Measurements from ENCODE around the gene MDH2. TPM values are rescaled to one million over a fixed set of nuclear protein-coding genes. Genes with fewer than 3 reads are reported as not detected.

MDH2 gene
- total and polyA plus RNA-seq, 2 of the 4 experiments (the other 2 are of a cell fraction): 55.4 to 206 TPM

GRCh38 chr7:76080204-76080603, 32.3 kb downstream of the MDH2 start:
- Histone ChIP-seq H3K14ac (replicated peaks; ENCODE audit: low read depth, low read length) (no peak overlapping the region), H3K56ac (ENCODE audit: extremely low read depth, insufficient read depth, low read length) (no peak overlapping the region), H2BK20ac (ENCODE audit: low read depth, low read length) (no peak overlapping the region), H3K4ac (ENCODE audit: low read depth, low read length) (no peak overlapping the region), H2BK120ac (ENCODE audit: low read depth, low read length) (no peak overlapping the region), H2AK9ac (replicated peaks; ENCODE audit: low read depth, low read length, poor library complexity) (no peak overlapping the region), H4K5ac (ENCODE audit: low read depth, low read length) (no peak overlapping the region), H3K79me1 (ENCODE audit: low read depth in 1 of 2, low read length in 2 of 2) (no peaks in the 10 kb centered on the region), H2AFZ (replicated peaks; ENCODE audit: low read length, poor library complexity) (no peak overlapping the region), H4K8ac (ENCODE audit: low read depth in 2 of 2, low read length in 2 of 2) (no peak overlapping the region), H3K4me2 (ENCODE audit: low read depth, low read length) (no peak overlapping the region), H4K91ac (ENCODE audit: insufficient read depth, low read depth, low read length) (no peak overlapping the region), H3K9me3 (ENCODE audit: control insufficient read depth, insufficient read depth, low read length) (no peaks in the 10 kb centered on the region; the same call in 1 of the 2 replicates), H2AK5ac (ENCODE audit: low read depth, low read length) (0 out of 2 replicates have a peak overlapping the region, but pooled peaks have one; percentile 73), H3K23ac (ENCODE audit: low read depth, low read length) (no peak overlapping the region), H3K27me3 (ENCODE audit: control insufficient read depth, insufficient read depth, low read length) (no peaks in the 10 kb centered on the region), H2BK15ac (ENCODE audit: low read depth, low read length) (no peak overlapping the region), H2BK5ac (ENCODE audit: low read depth, low read length, poor library complexity, severe bottlenecking) (no peak overlapping the region), H3K9me1 (ENCODE audit: insufficient read depth, low read length) (0 out of 2 replicates have a peak, but pooled peaks cover 8% of the 10 kb centered on the region), H3K9ac (ENCODE audit: low read depth, low read length) (no peak overlapping the region), H3K27ac (ENCODE audit: insufficient read depth, low read length) (no peak overlapping the region), H3K4me3 (ENCODE audit: insufficient read depth, low read depth, low read length) (no peak overlapping the region), H3K4me1 (ENCODE audit: control insufficient read depth, insufficient read depth, low read length) (peaks cover 11% of the 10 kb centered on the region), H3K18ac (ENCODE audit: low read depth, low read length) (no peak overlapping the region), H3K36me3 (ENCODE audit: control insufficient read depth, insufficient read depth, low read length) (no peaks in the 10 kb centered on the region), H4K20me1 (ENCODE audit: insufficient read depth, low read length) (no peaks in the 10 kb centered on the region)
- intact Hi-C loops (cut with micrococcal nuclease) (no loop called here), in situ Hi-C loops (cut with MboI; ENCODE audit: low sequenced_read_pairs) (no loop called here), dilution Hi-C loops (cut with HindIII; ENCODE audit: low sequenced_read_pairs, unreplicated experiment) (no loop called here)
- no TSS peak for BruUV-seq (replicated peaks)
- WGBS, 2 experiments (ENCODE audit: extremely low coverage in 2 of 2, insufficient read length in 1 of 2): 32% methylated on average over 3 of the region's 5 CpGs; no CpG with 5 or more reads in 1 of the 2 experiments
- ATAC-seq (ENCODE audit: low read depth) (no peak), DNase-seq (no peak)
- ChIA-PET POLR2A (ENCODE audit: unreplicated experiment) (no interaction called here), CTCF (no interaction called here)
- TF ChIP-seq RAD21 (IDR thresholded peaks at IDR 0.05; ENCODE audit: low read length) (no peak), FOS (IDR thresholded peaks at IDR 0.05; ENCODE audit: low read depth, low read length) (no peak), MAZ (IDR thresholded peaks at IDR 0.05; ENCODE audit: borderline replicate concordance, low read depth, low read length) (no peak), MXI1 (IDR thresholded peaks at IDR 0.05; ENCODE audit: borderline replicate concordance, low read depth, low read length) (no peak), RCOR1 (IDR thresholded peaks at IDR 0.05; ENCODE audit: insufficient replicate concordance, low read length) (no peak), CEBPB (IDR thresholded peaks at IDR 0.05; ENCODE audit: low read depth, low read length) (no peak), SMC3 (IDR thresholded peaks at IDR 0.05; ENCODE audit: low read depth, low read length) (no peak), CHD1 (IDR thresholded peaks at IDR 0.05; ENCODE audit: low read depth, low read length) (no peak), RFX5 (IDR thresholded peaks at IDR 0.05; ENCODE audit: low read depth, low read length) (no peak), POLR2A (IDR thresholded peaks at IDR 0.05; ENCODE audit: low read depth, low read length) (no peak), ELK1 (IDR thresholded peaks at IDR 0.05; ENCODE audit: borderline replicate concordance, low read depth, low read length) (no peak)
